DND-41 (cell line): ENCODE data around the gene TP53I11.
A peak's percentile ranks its signal among the peaks of the same experiment; 100 is the strongest.

Experiments used
- ATAC-seq: fragments of 200-7000 bp; cut with Tn5 transposase; 3 replicates; pipeline ENCODE4 v1.9.1; 2021; ENCODE audit warnings: low read depth; ENCODE audit not compliant: insufficient read depth
- DNase-seq: peaks from one replicate; pipeline ENCODE4 v3.0.0-alpha.2; 2020
- H2AFZ ChIP-seq: 2 replicates; pipeline ENCODE4 v1.6.0; 2012; ENCODE audit warnings: low read depth, low read length
- H3K27ac ChIP-seq: 2 replicates; pipeline ENCODE4 v1.5.1; 2012; ENCODE audit warnings: low read length, inconsistent platforms
- H3K27me3 ChIP-seq: fragments of 200-600 bp; sonication (generic); 2 replicates; pipeline ENCODE4 v1.6.0; 2012; ENCODE audit warnings: low read length, mild to moderate bottlenecking, inconsistent platforms; ENCODE audit not compliant: insufficient read depth, poor library complexity
- H3K36me3 ChIP-seq: 2 replicates; pipeline ENCODE4 v1.5.1; 2012; ENCODE audit warnings: low read length, inconsistent platforms; ENCODE audit not compliant: insufficient read depth
- H3K4me1 ChIP-seq: 2 replicates; pipeline ENCODE4 v1.5.1; 2012; ENCODE audit warnings: mild to moderate bottlenecking, low read length; ENCODE audit not compliant: insufficient read depth
- H3K4me2 ChIP-seq: 2 replicates; pipeline ENCODE4 v1.6.0; 2012; ENCODE audit warnings: mild to moderate bottlenecking, moderate library complexity, low read length, inconsistent platforms; ENCODE audit not compliant: insufficient read depth
- H3K4me3 ChIP-seq, 2 experiments: fragments of 200-600 bp in 1 of 2; shearing (Covaris generic) in 1 of 2; 2 replicates each; pipeline ENCODE4 v1.5.1; 2012 to 2016; ENCODE audit warnings: inconsistent platforms in 2 of 2, low read length in 2 of 2, mild to moderate bottlenecking in 2 of 2, low read depth in 1 of 2, moderate library complexity in 1 of 2
- H3K79me2 ChIP-seq: 2 replicates; pipeline ENCODE4 v1.6.0; 2012; ENCODE audit warnings: low read length, inconsistent platforms; ENCODE audit not compliant: insufficient read depth
- H3K9ac ChIP-seq: 2 replicates; pipeline ENCODE4 v1.6.0; 2012; ENCODE audit warnings: low read depth, mild to moderate bottlenecking, inconsistent platforms, low read length, moderate library complexity
- H3K9me3 ChIP-seq: 2 replicates; pipeline ENCODE4 v1.5.1; 2012; ENCODE audit warnings: low read length, moderate library complexity, mild to moderate bottlenecking, inconsistent platforms; ENCODE audit not compliant: insufficient read depth, severe bottlenecking
- H4K20me1 ChIP-seq: 2 replicates; pipeline ENCODE4 v1.6.0; 2012; ENCODE audit warnings: low read length; ENCODE audit not compliant: insufficient read depth
- EZH2 ChIP-seq: IDR thresholded peaks from 3 replicates; pipeline ENCODE4 v1.6.1; 2012; ENCODE audit warnings: borderline replicate concordance, low read depth, mild to moderate bottlenecking, moderate library complexity, low read length, inconsistent platforms; ENCODE audit not compliant: severe bottlenecking
- TF ChIP-seq, protein P1 (sequence below): IDR thresholded peaks from 2 replicates; pipeline ENCODE4 v1.5.1; 2012; ENCODE audit warnings: borderline replicate concordance, low read length, moderate library complexity, mild to moderate bottlenecking; ENCODE audit not compliant: poor library complexity, severe bottlenecking; ENCODE audit errors: extremely low read depth

TP53I11 gene

DNA sequence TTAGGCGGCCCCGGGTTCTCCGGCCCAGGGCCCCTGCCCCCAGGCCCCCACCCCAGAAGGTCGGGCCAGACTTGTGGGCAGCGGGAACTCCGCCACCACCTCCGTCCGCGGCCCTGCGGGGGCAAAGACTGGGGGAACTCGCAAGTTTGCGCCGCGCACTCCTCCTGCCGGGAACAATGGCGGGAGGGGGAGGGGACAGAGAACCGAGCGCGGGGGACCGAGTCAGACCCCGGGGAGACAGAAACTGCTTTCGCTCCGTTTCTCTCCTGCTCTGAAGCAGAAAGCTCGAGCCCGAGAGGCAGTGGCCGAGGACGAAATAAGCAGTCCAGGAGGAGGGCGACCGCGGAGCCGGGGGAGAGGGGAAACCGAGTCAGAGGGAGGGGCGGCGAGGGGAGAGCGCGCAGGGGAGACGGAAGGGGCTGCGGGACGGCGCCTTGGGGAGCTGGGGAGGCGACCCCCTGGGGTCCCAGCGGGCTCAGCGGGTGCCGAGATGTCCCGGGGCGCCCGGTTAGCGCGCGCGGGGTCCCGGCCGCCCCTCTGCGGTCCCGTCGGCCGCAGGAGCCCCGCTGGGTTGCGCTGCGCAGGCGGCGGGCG, 555 bp downstream of the TP53I11 start:
- Histone ChIP-seq H3K4me2 (no peak overlapping the region), H3K9me3 (no peaks in the 10 kb centered on the region), H3K4me1 (peaks cover 6% of the 10 kb centered on the region; the same call in 1 of the 2 replicates), H3K4me3 (no peak overlapping the region), H3K9ac (no peak overlapping the region), H2AFZ (no peak overlapping the region), H4K20me1 (peaks cover 2% of the 10 kb centered on the region; the same call in 1 of the 2 replicates), H3K36me3 (no peaks in the 10 kb centered on the region), H3K27me3 (no peaks in the 10 kb centered on the region), H3K27ac (no peak overlapping the region), H3K79me2 (no peaks in the 10 kb centered on the region)
- no peak for TF ChIP-seq EZH2
- TF ChIP-seq, protein P1, sequence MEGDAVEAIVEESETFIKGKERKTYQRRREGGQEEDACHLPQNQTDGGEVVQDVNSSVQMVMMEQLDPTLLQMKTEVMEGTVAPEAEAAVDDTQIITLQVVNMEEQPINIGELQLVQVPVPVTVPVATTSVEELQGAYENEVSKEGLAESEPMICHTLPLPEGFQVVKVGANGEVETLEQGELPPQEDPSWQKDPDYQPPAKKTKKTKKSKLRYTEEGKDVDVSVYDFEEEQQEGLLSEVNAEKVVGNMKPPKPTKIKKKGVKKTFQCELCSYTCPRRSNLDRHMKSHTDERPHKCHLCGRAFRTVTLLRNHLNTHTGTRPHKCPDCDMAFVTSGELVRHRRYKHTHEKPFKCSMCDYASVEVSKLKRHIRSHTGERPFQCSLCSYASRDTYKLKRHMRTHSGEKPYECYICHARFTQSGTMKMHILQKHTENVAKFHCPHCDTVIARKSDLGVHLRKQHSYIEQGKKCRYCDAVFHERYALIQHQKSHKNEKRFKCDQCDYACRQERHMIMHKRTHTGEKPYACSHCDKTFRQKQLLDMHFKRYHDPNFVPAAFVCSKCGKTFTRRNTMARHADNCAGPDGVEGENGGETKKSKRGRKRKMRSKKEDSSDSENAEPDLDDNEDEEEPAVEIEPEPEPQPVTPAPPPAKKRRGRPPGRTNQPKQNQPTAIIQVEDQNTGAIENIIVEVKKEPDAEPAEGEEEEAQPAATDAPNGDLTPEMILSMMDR: no peak
- ATAC-seq (no peak), DNase-seq (no peak)

DNA sequence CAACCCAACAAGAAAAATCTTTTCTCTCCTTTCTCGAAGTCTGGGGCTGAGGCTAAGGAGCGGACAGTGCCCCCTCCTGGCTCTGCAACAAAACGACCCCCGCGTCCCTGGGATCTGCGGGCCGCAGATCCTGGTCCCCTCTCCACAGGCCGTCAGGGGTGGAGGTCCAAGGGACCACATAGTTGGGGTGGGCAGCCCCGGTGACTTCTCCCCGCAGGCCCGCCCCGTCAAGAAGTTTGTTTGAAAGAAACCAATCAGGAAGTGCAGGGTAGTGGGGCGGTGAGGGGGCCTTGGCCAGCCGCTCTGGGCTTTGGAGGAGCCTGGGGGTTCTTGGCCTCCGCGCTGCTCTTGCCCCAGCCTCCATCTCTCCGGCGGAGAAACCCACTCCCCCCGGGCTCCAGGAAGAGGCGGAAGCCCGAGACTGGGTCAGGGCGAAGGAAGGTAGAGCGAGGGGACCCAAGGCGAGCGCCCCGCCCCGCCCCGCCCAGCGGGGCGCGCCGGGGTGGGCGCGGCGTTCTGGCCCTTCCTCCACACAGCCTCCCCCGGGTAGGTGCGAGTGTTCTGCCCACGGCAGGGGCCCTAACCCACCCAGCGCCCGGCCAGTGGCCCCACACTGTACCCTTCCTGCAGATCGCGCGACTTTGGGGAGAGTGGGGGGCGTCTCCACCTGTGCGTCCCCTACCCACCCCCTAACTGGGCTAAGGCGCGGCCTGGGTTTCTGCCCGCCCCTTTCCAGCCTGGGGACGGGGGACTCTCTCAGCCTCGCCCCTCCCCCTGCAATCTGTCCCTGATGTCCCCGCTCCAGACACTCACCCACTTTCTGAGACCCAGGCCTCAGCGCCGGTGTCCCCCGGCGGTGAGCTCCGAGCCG, 1.3 kb downstream of the TP53I11 start:
- TF ChIP-seq, protein P1: peak; percentile 44
- TF ChIP-seq EZH2: no peak
- Histone ChIP-seq H3K9ac (no peak overlapping the region), H3K9me3 (no peaks in the 10 kb centered on the region), H2AFZ (no peak overlapping the region), H3K4me1 (no peaks in the 10 kb centered on the region), H3K4me2 (no peak overlapping the region), H4K20me1 (peaks cover 2% of the 10 kb centered on the region; the same call in 1 of the 2 replicates), H3K4me3 (no peak overlapping the region), H3K36me3 (no peaks in the 10 kb centered on the region), H3K27ac (no peak overlapping the region), H3K79me2 (no peaks in the 10 kb centered on the region), H3K27me3 (no peaks in the 10 kb centered on the region)
- DNase-seq: no peak
- no peak; the same call in 2 of the 3 replicates for ATAC-seq

DNA sequence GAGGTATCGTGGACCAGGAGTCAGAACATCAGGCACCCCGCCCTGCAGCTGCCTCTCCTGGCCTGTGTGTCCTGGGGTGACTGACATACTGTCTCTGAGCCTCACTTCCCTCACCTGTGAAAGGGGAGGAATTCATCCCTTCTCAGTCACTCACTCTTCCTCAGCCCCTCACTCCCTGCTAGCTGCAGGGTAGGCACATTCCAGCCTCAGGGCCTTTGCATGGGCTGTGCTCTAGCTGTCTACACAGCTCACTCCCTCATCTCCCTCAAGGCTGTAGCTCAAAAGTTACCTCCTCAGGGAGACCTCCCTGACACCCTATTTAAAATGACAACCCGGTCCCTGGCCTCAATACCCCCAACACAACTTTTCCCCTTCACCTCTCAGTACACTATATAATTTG, 2.5 kb downstream of the TP53I11 start:
- Histone ChIP-seq H3K36me3 (no peaks in the 10 kb centered on the region), H3K4me2 (no peak overlapping the region), H2AFZ (no peak overlapping the region), H3K27me3 (no peaks in the 10 kb centered on the region), H3K9ac (no peak overlapping the region), H3K79me2 (no peaks in the 10 kb centered on the region), H3K4me3 (no peak overlapping the region), H3K4me1 (no peaks in the 10 kb centered on the region), H3K9me3 (no peaks in the 10 kb centered on the region), H3K27ac (no peak overlapping the region), H4K20me1 (peaks cover 6% of the 10 kb centered on the region; the same call in 1 of the 2 replicates)
- no peak for DNase-seq
- no peak for ATAC-seq
- TF ChIP-seq EZH2: no peak
- TF ChIP-seq, protein P1: no peak
